ENCODE measurements around the gene GALNT3. TPM values are rescaled to one million over a fixed set of nuclear protein-coding genes. Genes with fewer than 3 reads are reported as not detected.

Gene GALNT3
- polyA plus RNA-seq, 4 donors: 21.6 to 87.4 (median 38.4) TPM

DNA sequence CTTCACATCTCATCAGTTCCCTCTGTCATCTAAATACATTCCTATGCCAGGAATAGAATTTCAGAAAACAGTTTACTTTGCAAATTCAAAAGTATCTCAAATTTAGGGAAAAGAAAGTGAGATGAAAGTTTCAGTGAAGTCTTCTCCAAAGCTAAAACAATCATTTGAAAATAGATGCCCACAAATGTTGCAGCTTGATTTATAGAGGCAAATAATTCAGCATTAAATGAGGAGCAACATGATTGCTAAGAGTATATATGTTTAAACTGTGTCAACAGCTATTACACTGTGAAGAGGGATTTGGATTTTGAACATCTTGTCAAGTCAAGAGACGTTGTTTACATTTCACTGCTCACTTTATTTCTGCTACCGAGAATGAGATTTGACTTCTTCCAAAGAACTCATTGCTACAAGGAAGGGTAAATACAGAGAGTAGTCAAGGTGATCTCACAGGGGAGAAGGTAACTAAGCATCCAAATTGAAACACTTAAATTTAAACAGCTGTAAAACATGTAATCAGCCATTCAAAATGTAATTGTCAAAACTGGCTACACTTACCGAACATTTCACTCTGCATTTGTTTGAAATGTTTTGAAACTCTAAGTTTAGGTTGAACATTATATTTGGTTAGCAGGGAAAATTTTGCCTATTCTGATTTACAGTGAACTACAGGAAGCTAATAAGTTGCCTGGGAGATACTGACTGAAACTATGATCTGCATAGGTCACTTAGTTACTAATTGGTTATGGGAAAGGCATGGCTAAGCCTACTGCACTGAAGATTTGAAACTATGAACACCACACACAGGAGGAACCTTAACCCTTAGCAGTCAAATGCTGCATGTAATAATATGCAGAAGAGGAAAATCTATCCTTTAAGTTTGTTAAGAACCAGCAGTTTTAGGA lies 33.2 kb upstream of the GALNT3 start:
- no peak overlapping the region for H3K4me3 ChIP-seq (ENCODE audit: low read depth in 1 of 3, low read length in 3 of 3)
- H3K27me3 ChIP-seq (ENCODE audit: control insufficient read depth in 3 of 3, insufficient read depth in 3 of 3, low read length in 3 of 3): no peaks in the 10 kb centered on the region
- H3K27ac ChIP-seq (ENCODE audit: low read depth in 1 of 3, low read length in 2 of 3): no peak overlapping the region
- DNase-seq: no peak
- no peaks in the 10 kb centered on the region for H3K9me3 ChIP-seq (ENCODE audit: control insufficient read depth in 2 of 2, insufficient read depth in 1 of 2, low read depth in 1 of 2, low read length in 1 of 2)
- WGBS, 3 donors: 67 to 84% (median 70%) methylated on average over 3 of the region's 3 CpGs
- H3K4me1 ChIP-seq (ENCODE audit: control insufficient read depth in 3 of 3, insufficient read depth in 2 of 3, low read depth in 1 of 3, low read length in 2 of 3): no peaks in the 10 kb centered on the region
- no peaks in the 10 kb centered on the region for H3K36me3 ChIP-seq (ENCODE audit: control insufficient read depth in 3 of 3, insufficient read depth in 2 of 3, low read depth in 1 of 3, low read length in 3 of 3)
- no peak for FAIRE-seq

DNA sequence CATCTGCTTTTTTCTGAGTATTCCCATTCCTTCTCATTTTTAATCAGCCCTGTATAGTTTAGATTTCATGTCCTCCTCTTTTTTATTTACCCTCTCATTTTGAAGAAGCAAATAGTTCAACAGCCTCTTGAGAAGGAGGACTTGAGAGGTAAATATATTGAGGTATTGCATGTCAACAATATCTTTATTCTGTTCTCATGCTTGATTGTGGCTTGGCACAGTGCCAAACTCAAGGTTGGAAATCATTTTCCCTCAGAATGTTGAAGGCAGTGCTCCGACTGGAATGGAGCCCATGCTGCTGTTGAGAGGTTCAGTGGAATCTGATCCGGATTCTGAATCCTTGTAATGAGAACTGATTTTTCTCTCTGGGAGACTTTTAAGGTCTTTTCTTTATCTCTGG lies 31.0 kb upstream of the GALNT3 start:
- Histone ChIP-seq H3K36me3 (ENCODE audit: control insufficient read depth in 3 of 3, insufficient read depth in 2 of 3, low read depth in 1 of 3, low read length in 3 of 3) (no peaks in the 10 kb centered on the region), H3K4me3 (ENCODE audit: low read depth in 1 of 3, low read length in 3 of 3) (no peak overlapping the region), H3K9me3 (ENCODE audit: control insufficient read depth in 2 of 2, insufficient read depth in 1 of 2, low read depth in 1 of 2, low read length in 1 of 2) (no peaks in the 10 kb centered on the region), H3K4me1 (ENCODE audit: control insufficient read depth in 3 of 3, insufficient read depth in 2 of 3, low read depth in 1 of 3, low read length in 2 of 3) (no peaks in the 10 kb centered on the region), H3K27me3 (ENCODE audit: control insufficient read depth in 3 of 3, insufficient read depth in 3 of 3, low read length in 3 of 3) (no peaks in the 10 kb centered on the region), H3K27ac (ENCODE audit: low read depth in 1 of 3, low read length in 2 of 3) (no peak overlapping the region)
- DNase-seq: no peak
- no peak for FAIRE-seq
- WGBS, 3 donors: 29 to 31% (median 30%) methylated on average over 2 of the region's 2 CpGs

DNA sequence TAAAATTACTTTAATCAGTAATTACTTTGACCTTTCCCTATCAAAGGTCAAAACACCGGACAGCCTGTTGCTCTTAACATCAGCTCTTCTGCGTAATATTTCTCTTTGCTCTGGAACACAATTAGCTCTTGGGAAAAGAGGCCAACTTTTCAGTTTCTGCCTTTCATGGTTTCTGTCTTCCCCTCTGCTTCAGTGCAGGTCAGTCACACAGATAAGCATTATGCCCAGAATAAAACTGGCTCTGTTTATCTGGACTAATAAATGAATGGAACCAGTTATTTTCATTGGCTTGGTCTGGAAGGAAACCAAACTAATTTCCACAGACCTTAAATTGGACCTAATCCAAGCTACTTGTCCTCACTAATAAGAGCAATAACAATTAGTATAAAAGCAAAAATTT lies 26.2 kb upstream of the GALNT3 start:
- no peaks in the 10 kb centered on the region for H3K9me3 ChIP-seq (ENCODE audit: control insufficient read depth in 2 of 2, insufficient read depth in 1 of 2, low read depth in 1 of 2, low read length in 1 of 2)
- no peak for FAIRE-seq
- H3K27ac ChIP-seq (ENCODE audit: low read depth in 1 of 3, low read length in 2 of 3): no peak overlapping the region
- no peak for DNase-seq
- no peak overlapping the region for H3K4me3 ChIP-seq (ENCODE audit: low read depth in 1 of 3, low read length in 3 of 3)
- H3K4me1 ChIP-seq (ENCODE audit: control insufficient read depth in 3 of 3, insufficient read depth in 2 of 3, low read depth in 1 of 3, low read length in 2 of 3): no peaks in the 10 kb centered on the region
- no peaks in the 10 kb centered on the region for H3K36me3 ChIP-seq (ENCODE audit: control insufficient read depth in 3 of 3, insufficient read depth in 2 of 3, low read depth in 1 of 3, low read length in 3 of 3)
- WGBS, 3 donors: 25 to 45% (median 44%) methylated on average over 2 of the region's 2 CpGs
- H3K27me3 ChIP-seq (ENCODE audit: control insufficient read depth in 3 of 3, insufficient read depth in 3 of 3, low read length in 3 of 3): no peaks in the 10 kb centered on the region

DNA sequence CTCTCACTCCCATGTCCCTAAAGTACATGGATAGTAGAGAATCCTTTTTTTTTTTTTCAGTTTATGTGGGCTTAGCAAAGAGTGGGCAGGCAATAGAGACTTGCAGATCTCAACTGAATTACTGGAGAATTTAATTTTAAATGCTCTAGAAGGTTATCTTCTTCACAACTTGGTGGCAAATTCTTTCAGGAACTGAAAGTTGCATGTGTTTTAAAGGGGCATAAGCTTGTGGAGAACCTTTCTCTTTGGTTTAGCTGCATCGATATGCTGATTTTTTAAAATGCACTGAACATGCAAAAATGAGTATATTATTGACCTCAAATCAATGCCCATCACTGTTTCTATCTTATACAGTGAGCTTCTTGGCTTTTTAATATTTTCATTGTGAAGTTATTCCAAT lies 24.9 kb upstream of the GALNT3 start:
- Histone ChIP-seq H3K27me3 (ENCODE audit: control insufficient read depth in 3 of 3, insufficient read depth in 3 of 3, low read length in 3 of 3) (no peaks in the 10 kb centered on the region), H3K27ac (ENCODE audit: low read depth in 1 of 3, low read length in 2 of 3) (no peak overlapping the region), H3K4me3 (ENCODE audit: low read depth in 1 of 3, low read length in 3 of 3) (no peak overlapping the region), H3K9me3 (ENCODE audit: control insufficient read depth in 2 of 2, insufficient read depth in 1 of 2, low read depth in 1 of 2, low read length in 1 of 2) (no peaks in the 10 kb centered on the region), H3K36me3 (ENCODE audit: control insufficient read depth in 3 of 3, insufficient read depth in 2 of 3, low read depth in 1 of 3, low read length in 3 of 3) (no peaks in the 10 kb centered on the region), H3K4me1 (ENCODE audit: control insufficient read depth in 3 of 3, insufficient read depth in 2 of 3, low read depth in 1 of 3, low read length in 2 of 3) (peaks cover 0 to under 1% (median 0%) of the 10 kb centered on the region in 3 donors)
- WGBS, 3 donors: 88 to 94% (median 91%) methylated on average over 1 of the region's 1 CpG
- no peak for DNase-seq
- FAIRE-seq: no peak

DNA sequence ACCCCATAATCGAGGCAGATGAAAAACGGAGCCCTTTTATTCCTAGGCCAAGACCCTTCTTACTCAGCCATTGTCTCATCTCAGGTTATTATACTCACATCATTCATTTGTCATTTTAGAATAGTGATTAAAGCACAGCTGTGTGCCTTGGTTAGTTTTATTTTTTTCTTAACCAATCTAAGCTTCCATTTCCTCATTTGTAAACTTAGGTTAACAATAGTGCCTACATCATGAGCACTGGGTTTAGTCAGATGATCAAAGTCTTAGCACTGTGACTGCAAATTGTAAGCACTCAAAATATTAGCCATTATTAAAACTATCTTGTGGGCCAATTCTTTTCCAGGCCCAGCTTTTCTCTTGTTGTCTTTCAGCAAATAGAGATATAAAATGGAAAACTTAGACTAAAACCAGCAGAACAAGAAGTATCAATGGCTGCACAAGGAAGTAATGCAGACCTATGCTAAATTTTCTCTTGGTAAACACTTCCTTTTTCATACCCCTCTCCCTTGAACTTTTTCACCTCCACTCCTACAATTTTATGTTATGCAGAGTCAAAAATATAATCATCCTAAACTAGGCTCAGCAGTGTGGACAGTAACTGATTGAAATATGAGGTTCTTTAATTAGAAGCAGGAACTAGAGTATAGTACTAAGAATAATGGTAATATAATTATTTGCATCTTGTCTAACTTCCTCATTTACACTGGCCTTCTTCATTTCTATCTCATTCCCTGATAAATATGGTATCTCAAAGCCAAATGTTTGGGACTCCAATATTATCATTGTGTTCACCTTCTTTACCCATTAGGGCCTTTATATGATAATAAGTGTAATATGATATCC lies 21.5 kb upstream of the GALNT3 start:
- FAIRE-seq: no peak
- Histone ChIP-seq H3K9me3 (ENCODE audit: control insufficient read depth in 2 of 2, insufficient read depth in 1 of 2, low read depth in 1 of 2, low read length in 1 of 2) (no peaks in the 10 kb centered on the region), H3K4me3 (ENCODE audit: low read depth in 1 of 3, low read length in 3 of 3) (no peak overlapping the region), H3K27me3 (ENCODE audit: control insufficient read depth in 3 of 3, insufficient read depth in 3 of 3, low read length in 3 of 3) (no peaks in the 10 kb centered on the region), H3K27ac (ENCODE audit: low read depth in 1 of 3, low read length in 2 of 3) (no peak overlapping the region), H3K36me3 (ENCODE audit: control insufficient read depth in 3 of 3, insufficient read depth in 2 of 3, low read depth in 1 of 3, low read length in 3 of 3) (no peaks in the 10 kb centered on the region), H3K4me1 (ENCODE audit: control insufficient read depth in 3 of 3, insufficient read depth in 2 of 3, low read depth in 1 of 3, low read length in 2 of 3) (peaks cover 0 to 7% (median 0%) of the 10 kb centered on the region in 3 donors)
- DNase-seq: no peak
- WGBS, 3 donors: 81 to 93% (median 86%) methylated on average over 2 of the region's 2 CpGs

DNA sequence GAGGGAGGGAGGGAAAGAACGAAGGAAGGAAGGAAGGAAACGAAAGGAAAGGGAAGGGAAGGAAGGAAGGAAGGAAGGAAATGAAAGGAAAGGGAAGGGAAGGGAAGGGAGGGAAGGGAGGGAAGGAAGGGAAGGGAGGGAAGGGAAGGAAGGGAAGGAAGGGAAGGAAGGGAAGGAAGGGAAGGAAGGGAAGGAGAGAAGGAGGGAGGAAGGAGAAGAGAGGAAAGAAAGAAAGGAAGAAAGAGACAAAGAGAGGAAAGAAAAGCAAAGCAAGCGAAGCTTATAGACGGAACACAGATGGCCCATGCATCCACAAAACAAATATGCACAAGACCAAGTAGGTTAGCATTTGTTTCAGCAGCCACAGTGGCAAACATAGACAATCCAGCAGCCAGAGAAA lies 20.4 kb upstream of the GALNT3 start:
- H3K9me3 ChIP-seq (ENCODE audit: control insufficient read depth in 2 of 2, insufficient read depth in 1 of 2, low read depth in 1 of 2, low read length in 1 of 2): no peaks in the 10 kb centered on the region
- WGBS, 3 donors: 75 to 91% (median 88%) methylated on average over 4 of the region's 4 CpGs
- H3K4me3 ChIP-seq (ENCODE audit: low read depth in 1 of 3, low read length in 3 of 3): no peak overlapping the region
- H3K27ac ChIP-seq (ENCODE audit: low read depth in 1 of 3, low read length in 2 of 3): no peak overlapping the region
- H3K36me3 ChIP-seq (ENCODE audit: control insufficient read depth in 3 of 3, insufficient read depth in 2 of 3, low read depth in 1 of 3, low read length in 3 of 3): no peaks in the 10 kb centered on the region
- no peaks in the 10 kb centered on the region for H3K27me3 ChIP-seq (ENCODE audit: control insufficient read depth in 3 of 3, insufficient read depth in 3 of 3, low read length in 3 of 3)
- H3K4me1 ChIP-seq (ENCODE audit: control insufficient read depth in 3 of 3, insufficient read depth in 2 of 3, low read depth in 1 of 3, low read length in 2 of 3): peaks cover 0 to 7% (median 0%) of the 10 kb centered on the region in 3 donors
- no peak for DNase-seq
- FAIRE-seq: no peak

DNA sequence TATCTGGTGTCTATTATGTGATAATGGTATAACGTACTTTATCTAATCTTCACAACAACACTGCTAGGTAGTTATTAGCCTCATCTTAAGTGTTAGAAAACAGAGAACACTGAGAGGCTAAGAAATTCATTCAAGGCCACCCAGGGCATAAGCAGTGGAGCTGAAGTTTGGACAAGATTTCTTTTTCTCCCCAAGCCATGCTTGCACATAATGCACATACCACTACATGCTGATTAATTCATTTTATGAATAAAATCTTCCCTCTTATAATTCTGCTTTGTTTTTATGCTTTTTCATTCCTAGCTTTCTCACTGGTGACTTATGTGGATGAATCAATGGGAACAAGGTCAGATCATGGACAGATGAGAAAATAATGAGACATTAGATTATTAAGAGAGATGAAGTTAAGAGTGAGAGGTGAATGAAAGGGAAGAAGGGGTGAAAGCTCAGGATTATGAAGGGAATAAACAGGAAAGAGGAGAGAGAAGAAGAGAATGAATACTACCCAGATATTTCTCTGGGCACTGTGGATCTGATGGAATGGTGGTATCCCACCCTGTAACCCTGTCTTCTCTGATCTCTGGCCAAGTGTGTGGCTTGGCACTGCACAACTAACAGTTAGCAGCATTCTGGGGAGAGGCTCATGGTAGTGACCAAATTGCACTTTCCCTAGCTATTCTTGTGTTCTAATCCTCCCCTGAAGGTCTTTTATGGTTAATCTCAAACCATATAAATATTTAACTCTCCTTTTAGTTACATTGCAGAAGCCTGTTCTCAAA lies 17.7 kb upstream of the GALNT3 start:
- H3K4me3 ChIP-seq (ENCODE audit: low read depth in 1 of 3, low read length in 3 of 3): no peak overlapping the region
- no peaks in the 10 kb centered on the region for H3K36me3 ChIP-seq (ENCODE audit: control insufficient read depth in 3 of 3, insufficient read depth in 2 of 3, low read depth in 1 of 3, low read length in 3 of 3)
- FAIRE-seq (no peak), DNase-seq (no peak)
- 10 to 70% (median 23%) methylated on average over 1 of the region's 1 CpG for WGBS, 3 donors
- H3K27me3 ChIP-seq (ENCODE audit: control insufficient read depth in 3 of 3, insufficient read depth in 3 of 3, low read length in 3 of 3): no peaks in the 10 kb centered on the region
- peaks cover 0 to 7% (median 0%) of the 10 kb centered on the region in 3 donors for H3K4me1 ChIP-seq (ENCODE audit: control insufficient read depth in 3 of 3, insufficient read depth in 2 of 3, low read depth in 1 of 3, low read length in 2 of 3)
- H3K27ac ChIP-seq (ENCODE audit: low read depth in 1 of 3, low read length in 2 of 3): no peak overlapping the region
- no peaks in the 10 kb centered on the region for H3K9me3 ChIP-seq (ENCODE audit: control insufficient read depth in 2 of 2, insufficient read depth in 1 of 2, low read depth in 1 of 2, low read length in 1 of 2)

DNA sequence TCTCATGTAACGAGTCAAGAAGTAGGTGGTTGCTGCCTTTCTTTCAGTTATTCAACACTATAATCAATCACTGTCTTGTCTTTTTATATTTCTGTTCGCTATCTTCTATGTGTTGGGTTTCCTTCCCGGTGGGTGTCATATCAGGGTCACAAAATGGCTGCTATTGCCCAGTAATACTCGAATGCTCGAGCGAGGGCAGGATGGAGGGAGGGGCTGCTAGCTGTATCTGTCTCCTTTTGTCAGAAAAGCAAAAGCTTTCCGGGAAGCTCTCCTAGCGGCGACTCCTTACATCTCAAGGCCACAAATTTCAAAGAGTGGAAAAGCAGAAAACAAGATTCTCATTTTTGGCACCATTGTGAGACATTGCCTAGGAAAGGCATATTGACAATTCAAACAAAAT lies 16.4 kb upstream of the GALNT3 start:
- no peak overlapping the region for H3K27ac ChIP-seq (ENCODE audit: low read depth in 1 of 3, low read length in 2 of 3)
- no peaks in the 10 kb centered on the region for H3K27me3 ChIP-seq (ENCODE audit: control insufficient read depth in 3 of 3, insufficient read depth in 3 of 3, low read length in 3 of 3)
- no peaks in the 10 kb centered on the region for H3K9me3 ChIP-seq (ENCODE audit: control insufficient read depth in 2 of 2, insufficient read depth in 1 of 2, low read depth in 1 of 2, low read length in 1 of 2)
- no peak for DNase-seq
- H3K4me1 ChIP-seq (ENCODE audit: control insufficient read depth in 3 of 3, insufficient read depth in 2 of 3, low read depth in 1 of 3, low read length in 2 of 3): peaks cover 0 to 7% (median 0%) of the 10 kb centered on the region in 3 donors
- FAIRE-seq: no peak
- H3K4me3 ChIP-seq (ENCODE audit: low read depth in 1 of 3, low read length in 3 of 3): no peak overlapping the region
- 93 to 96% (median 95%) methylated on average over 9 of the region's 9 CpGs for WGBS, 3 donors
- no peaks in the 10 kb centered on the region for H3K36me3 ChIP-seq (ENCODE audit: control insufficient read depth in 3 of 3, insufficient read depth in 2 of 3, low read depth in 1 of 3, low read length in 3 of 3)

All from small intestine (tissue), 7 donors.